IMR-90 (cell line): Measurements from ENCODE around the gene GCGR.

Source experiments
- BHLHE40 ChIP-seq: fragments of 150-350 bp; IDR thresholded peaks from 2 replicates; pipeline ENCODE4 v1.6.1; 2016; ENCODE audit warnings: mild to moderate bottlenecking, low read depth, low read length
- CEBPB ChIP-seq: IDR thresholded peaks from 2 replicates; pipeline ENCODE4 v1.6.1; 2012; ENCODE audit warnings: low read depth, low read length, improper control_type of control experiment
- FOS ChIP-seq: fragments of 150-350 bp; IDR thresholded peaks from 2 replicates; pipeline ENCODE4 v1.6.1; 2016; ENCODE audit warnings: low read depth, low read length
- MAFK ChIP-seq: IDR thresholded peaks from 2 replicates; pipeline ENCODE4 v1.6.1; 2012; ENCODE audit warnings: low read depth, low read length, improper control_type of control experiment
- POLR2A ChIP-seq: IDR thresholded peaks from 2 replicates; pipeline ENCODE4 v1.6.1; 2012; ENCODE audit warnings: mild to moderate bottlenecking, low read depth, low read length
- RCOR1 ChIP-seq: IDR thresholded peaks from 2 replicates; pipeline ENCODE4 v1.6.1; 2012; ENCODE audit warnings: mild to moderate bottlenecking, low read length, improper control_type of control experiment; ENCODE audit not compliant: insufficient replicate concordance
- TF ChIP-seq, protein P1 (sequence below): conservative IDR thresholded peaks from 2 replicates; pipeline ENCODE4 v1.5.1; 2012; ENCODE audit warnings: mild to moderate bottlenecking, low read depth, low read length, improper control_type of control experiment
- TF ChIP-seq, protein P2 (sequence below): fragments of 150-350 bp; IDR thresholded peaks from 2 replicates; pipeline ENCODE4 v1.6.1; 2017; ENCODE audit warnings: mild to moderate bottlenecking, antibody characterized with exemption, low read length, low read depth

DNA sequence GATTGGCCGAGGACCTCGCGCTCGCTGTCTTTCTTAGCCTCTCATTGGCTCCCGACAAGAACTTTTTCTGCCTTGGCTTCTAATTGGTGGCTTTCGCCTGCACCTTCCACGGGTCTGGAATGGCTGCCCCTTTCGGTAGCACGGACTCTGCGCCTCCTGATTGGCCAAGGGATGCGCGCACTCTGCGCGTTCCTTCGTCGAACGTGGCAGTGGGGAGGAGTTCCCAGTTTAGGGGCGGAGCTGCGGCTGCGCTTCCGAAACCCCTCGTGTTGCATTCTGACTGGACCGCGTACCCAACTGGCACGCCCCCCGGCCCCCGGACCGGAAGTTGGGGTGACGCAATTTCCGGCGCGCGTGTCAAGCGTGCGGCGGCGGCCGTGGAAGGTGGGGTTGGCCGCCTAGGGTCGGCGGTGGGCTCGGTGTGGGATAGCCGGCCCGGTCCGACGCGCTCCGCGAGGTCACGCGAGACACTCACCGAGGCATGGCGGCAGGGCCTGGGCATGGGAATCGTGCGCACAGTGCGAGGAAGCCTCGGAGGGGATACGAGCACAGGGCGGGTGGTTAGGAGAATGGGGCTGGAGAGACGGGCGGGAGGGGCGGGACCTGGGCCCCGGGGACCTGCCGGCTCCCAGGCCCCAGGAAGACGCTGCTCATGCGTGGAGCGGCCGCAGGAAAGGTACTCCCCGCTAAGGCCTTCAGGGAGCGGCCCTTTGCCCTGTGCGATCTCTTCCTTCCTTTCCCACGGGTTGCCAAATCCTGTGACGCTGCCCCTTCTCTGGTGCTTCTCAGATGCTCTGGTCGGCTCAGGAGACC lies 57.0 kb downstream of the GCGR start:
- peak; percentile 96; the same call in 1 of the 2 replicates for TF ChIP-seq FOS
- TF ChIP-seq POLR2A, result peak; percentile 89
- TF ChIP-seq MAFK, result peak; percentile 31; the same call in 1 of the 2 replicates
- TF ChIP-seq, protein P1, sequence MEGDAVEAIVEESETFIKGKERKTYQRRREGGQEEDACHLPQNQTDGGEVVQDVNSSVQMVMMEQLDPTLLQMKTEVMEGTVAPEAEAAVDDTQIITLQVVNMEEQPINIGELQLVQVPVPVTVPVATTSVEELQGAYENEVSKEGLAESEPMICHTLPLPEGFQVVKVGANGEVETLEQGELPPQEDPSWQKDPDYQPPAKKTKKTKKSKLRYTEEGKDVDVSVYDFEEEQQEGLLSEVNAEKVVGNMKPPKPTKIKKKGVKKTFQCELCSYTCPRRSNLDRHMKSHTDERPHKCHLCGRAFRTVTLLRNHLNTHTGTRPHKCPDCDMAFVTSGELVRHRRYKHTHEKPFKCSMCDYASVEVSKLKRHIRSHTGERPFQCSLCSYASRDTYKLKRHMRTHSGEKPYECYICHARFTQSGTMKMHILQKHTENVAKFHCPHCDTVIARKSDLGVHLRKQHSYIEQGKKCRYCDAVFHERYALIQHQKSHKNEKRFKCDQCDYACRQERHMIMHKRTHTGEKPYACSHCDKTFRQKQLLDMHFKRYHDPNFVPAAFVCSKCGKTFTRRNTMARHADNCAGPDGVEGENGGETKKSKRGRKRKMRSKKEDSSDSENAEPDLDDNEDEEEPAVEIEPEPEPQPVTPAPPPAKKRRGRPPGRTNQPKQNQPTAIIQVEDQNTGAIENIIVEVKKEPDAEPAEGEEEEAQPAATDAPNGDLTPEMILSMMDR, result no peak
- peak; percentile 97 for TF ChIP-seq CEBPB
- peak; percentile 73 for TF ChIP-seq BHLHE40
- no peak for TF ChIP-seq RCOR1
- TF ChIP-seq, protein P2, sequence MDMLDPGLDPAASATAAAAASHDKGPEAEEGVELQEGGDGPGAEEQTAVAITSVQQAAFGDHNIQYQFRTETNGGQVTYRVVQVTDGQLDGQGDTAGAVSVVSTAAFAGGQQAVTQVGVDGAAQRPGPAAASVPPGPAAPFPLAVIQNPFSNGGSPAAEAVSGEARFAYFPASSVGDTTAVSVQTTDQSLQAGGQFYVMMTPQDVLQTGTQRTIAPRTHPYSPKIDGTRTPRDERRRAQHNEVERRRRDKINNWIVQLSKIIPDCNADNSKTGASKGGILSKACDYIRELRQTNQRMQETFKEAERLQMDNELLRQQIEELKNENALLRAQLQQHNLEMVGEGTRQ, result peak; percentile 60
